HG03442 (cell line): ENCODE measurements around the gene OLIG1.

Experiments
- ATAC-seq: cut with Tn5 transposase; IDR thresholded peaks from one replicate; pipeline ENCODE4 v1.9.1; 2021; ENCODE audit warnings: mild to moderate bottlenecking, moderate library complexity; ENCODE audit not compliant: unreplicated experiment

OLIG1 gene, protein sequence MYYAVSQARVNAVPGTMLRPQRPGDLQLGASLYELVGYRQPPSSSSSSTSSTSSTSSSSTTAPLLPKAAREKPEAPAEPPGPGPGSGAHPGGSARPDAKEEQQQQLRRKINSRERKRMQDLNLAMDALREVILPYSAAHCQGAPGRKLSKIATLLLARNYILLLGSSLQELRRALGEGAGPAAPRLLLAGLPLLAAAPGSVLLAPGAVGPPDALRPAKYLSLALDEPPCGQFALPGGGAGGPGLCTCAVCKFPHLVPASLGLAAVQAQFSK

DNA sequence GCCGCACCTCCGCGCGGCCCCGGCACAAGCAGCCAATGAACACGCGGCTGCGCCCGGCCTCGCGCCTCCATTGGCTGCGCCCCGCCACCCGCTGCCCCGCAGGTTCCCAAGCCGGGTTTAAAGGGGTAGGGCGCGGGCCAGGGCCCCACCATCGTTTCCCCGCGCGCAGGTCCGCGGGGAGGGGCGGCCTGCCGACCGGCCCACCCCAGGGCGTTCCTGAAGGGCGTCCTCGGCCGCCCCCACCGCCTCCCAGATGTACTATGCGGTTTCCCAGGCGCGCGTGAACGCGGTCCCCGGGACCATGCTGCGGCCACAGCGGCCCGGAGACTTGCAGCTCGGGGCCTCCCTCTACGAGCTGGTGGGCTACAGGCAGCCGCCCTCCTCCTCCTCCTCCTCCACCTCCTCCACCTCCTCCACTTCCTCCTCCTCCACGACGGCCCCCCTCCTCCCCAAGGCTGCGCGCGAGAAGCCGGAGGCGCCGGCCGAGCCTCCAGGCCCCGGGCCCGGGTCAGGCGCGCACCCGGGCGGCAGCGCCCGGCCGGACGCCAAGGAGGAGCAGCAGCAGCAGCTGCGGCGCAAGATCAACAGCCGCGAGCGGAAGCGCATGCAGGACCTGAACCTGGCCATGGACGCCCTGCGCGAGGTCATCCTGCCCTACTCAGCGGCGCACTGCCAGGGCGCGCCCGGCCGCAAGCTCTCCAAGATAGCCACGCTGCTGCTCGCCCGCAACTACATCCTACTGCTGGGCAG is at the start of gene OLIG1:
TSS of gene OLIG1 (plus strand) at position 148 of the 750 bp plus-strand sequence. CDS start at position 254, 106 bp downstream.
- no peak for ATAC-seq

DNA sequence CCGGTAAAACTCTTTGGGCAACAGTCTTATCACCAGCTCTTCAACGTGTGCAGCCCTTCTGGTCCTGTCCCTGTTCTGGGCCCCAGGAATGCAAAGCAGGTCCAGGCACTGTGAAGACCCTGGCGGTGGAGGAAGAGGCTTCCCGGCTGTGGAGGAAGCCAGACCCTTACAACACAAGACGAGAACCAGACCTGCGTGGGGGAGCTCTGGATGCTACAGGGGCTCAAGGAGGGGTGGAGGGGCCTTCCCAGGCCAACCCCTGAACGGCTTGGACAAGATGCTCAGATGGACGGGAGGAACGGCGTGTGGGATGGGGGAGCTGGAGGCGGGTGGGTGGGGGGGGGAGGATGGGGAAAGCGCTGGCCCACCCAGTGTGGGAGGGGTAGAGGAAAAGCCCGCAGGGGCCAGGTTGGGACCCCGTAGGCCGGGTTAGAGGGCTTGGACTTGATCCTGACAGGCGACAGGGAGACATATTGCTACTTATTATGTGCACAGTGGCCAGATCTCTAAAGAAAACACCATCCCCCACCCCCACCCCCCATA is 49.3 kb upstream of the OLIG1 start:
- no peak for ATAC-seq

DNA sequence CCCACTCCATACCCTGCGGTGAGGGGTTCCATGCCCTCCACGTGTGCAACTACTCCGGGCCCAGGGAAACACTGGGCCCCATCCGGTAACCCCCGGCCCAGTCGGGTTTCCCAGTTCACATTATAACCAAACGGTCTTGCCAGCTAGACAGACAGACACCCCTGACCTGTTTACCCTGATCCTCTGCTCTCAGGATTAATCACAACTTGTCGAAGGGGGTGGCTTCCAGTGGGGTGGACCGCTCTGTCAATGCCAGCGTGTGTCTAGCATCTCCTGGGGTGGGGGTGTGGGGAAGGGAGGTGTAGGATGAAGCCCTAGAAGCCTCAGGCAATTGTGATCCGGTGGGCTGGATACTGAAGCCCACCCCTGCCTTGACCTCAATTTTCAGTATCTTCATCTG is 48.8 kb upstream of the OLIG1 start:
- no peak for ATAC-seq

DNA sequence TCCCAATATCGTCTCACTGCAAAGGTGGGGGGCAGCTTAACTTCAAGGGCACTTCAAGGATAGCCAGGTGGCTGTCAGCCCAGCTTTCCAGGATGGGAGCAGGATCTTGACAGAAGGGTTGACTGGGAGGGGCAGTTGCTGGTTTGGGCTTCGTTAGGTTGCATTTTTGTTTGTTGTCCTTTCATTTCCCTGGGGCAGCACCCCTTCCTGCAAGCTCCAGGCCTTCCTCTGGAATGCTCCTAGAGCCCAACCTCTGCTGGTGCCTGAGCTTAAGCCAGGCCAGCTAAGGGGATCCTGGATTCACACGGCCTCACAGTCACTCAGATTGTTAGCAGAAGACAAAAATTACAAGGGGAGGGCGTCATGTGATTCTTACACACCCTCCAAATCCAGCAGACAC is 48.3 kb upstream of the OLIG1 start:
- no peak for ATAC-seq

DNA sequence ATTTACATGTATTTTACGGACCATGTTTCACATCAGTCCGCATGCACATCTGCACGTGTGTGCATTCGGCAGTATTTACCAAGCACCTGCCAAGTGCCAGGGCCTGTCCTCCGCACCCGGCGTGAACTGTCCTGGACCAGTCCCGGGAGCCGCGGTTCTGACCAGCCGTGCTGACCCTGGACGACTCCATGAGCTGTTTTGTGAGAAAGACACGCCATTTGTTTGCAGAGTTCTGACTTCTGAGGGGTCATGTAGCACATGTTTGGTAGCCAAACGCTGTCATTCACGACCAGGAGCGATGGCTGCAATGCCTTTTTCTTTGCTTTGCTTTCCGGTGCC is 47.5 kb upstream of the OLIG1 start:
- ATAC-seq = no peak

DNA sequence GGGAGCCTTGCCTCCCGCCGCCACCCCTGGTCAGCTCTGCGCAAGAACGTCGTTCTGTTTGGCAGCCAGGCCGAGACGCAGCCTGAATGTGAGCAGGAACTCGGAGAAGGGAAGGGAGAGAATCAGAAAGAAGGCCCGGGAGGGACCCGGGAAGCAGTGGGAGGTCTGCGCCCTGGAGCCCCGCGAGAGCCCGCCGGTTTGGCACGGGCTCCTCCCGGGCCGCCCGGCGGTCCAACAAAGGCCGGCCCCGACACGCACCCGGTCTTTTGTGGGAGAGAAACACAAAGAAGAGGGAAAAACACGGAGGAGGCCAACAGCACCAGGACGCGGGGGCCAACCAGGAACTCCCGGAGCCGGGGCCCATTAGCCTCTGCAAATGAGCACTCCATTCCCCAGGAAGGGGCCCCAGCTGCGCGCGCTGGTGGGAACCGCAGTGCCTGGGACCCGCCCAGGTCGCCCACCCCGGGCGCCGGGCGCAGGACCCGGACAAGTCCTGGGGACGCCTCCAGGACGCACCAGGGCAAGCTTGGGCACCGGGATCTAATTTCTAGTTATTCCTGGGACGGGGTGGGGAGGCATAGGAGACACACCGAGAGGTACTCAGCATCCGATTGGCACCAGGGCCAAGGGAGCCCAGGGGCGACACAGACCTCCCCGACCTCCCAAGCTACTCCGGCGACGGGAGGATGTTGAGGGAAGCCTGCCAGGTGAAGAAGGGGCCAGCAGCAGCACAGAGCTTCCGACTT is 46.9 kb upstream of the OLIG1 start:
- ATAC-seq = no peak

DNA sequence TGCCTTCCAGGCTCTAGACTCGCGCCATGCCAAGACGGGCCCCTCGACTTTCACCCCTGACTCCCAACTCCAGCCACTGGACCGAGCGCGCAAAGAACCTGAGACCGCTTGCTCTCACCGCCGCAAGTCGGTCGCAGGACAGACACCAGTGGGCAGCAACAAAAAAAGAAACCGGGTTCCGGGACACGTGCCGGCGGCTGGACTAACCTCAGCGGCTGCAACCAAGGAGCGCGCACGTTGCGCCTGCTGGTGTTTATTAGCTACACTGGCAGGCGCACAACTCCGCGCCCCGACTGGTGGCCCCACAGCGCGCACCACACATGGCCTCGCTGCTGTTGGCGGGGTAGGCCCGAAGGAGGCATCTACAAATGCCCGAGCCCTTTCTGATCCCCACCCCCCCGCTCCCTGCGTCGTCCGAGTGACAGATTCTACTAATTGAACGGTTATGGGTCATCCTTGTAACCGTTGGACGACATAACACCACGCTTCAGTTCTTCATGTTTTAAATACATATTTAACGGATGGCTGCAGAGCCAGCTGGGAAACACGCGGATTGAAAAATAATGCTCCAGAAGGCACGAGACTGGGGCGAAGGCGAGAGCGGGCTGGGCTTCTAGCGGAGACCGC is 46.3 kb upstream of the OLIG1 start:
- no peak for ATAC-seq

DNA sequence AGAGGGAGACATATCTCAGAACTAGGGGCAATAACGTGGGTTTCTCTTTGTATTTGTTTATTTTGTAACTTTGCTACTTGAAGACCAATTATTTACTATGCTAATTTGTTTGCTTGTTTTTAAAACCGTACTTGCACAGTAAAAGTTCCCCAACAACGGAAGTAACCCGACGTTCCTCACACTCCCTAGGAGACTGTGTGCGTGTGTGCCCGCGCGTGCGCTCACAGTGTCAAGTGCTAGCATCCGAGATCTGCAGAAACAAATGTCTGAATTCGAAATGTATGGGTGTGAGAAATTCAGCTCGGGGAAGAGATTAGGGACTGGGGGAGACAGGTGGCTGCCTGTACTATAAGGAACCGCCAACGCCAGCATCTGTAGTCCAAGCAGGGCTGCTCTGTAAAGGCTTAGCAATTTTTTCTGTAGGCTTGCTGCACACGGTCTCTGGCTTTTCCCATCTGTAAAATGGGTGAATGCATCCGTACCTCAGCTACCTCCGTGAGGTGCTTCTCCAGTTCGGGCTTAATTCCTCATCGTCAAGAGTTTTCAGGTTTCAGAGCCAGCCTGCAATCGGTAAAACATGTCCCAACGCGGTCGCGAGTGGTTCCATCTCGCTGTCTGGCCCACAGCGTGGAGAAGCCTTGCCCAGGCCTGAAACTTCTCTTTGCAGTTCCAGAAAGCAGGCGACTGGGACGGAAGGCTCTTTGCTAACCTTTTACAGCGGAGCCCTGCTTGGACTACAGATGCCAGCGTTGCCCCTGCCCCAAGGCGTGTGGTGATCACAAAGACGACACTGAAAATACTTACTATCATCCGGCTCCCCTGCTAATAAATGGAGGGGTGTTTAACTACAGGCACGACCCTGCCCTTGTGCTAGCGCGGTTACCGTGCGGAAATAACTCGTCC is 45.5 kb upstream of the OLIG1 start:
- ATAC-seq = no peak

DNA sequence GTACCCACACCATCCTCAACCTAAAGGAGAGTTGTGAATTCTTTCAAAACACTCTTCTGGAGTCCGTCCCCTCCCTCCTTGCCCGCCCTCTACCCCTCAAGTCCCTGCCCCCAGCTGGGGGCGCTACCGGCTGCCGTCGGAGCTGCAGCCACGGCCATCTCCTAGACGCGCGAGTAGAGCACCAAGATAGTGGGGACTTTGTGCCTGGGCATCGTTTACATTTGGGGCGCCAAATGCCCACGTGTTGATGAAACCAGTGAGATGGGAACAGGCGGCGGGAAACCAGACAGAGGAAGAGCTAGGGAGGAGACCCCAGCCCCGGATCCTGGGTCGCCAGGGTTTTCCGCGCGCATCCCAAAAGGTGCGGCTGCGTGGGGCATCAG is 44.8 kb upstream of the OLIG1 start:
- ATAC-seq = no peak

DNA sequence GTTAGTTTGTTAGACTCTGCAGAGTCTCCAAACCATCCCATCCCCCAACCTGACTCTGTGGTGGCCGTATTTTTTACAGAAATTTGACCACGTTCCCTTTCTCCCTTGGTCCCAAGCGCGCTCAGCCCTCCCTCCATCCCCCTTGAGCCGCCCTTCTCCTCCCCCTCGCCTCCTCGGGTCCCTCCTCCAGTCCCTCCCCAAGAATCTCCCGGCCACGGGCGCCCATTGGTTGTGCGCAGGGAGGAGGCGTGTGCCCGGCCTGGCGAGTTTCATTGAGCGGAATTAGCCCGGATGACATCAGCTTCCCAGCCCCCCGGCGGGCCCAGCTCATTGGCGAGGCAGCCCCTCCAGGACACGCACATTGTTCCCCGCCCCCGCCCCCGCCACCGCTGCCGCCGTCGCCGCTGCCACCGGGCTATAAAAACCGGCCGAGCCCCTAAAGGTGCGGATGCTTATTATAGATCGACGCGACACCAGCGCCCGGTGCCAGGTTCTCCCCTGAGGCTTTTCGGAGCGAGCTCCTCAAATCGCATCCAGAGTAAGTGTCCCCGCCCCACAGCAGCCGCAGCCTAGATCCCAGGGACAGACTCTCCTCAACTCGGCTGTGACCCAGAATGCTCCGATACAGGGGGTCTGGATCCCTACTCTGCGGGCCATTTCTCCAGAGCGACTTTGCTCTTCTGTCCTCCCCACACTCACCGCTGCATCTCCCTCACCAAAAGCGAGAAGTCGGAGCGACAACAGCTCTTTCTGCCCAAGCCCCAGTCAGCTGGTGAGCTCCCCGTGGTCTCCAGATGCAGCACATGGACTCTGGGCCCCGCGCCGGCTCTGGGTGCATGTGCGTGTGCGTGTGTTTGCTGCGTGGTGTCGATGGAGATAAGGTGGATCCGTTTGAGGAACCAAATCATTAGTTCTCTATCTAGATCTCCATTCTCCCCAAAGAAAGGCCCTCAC is 44.2 kb upstream of the OLIG1 start, which contains the start of gene OLIG2:
TSS of gene OLIG2 (plus strand) at position 447 of the 954 bp plus-strand sequence. CDS start 928 bp downstream, outside the sequence.
- no peak for ATAC-seq

DNA sequence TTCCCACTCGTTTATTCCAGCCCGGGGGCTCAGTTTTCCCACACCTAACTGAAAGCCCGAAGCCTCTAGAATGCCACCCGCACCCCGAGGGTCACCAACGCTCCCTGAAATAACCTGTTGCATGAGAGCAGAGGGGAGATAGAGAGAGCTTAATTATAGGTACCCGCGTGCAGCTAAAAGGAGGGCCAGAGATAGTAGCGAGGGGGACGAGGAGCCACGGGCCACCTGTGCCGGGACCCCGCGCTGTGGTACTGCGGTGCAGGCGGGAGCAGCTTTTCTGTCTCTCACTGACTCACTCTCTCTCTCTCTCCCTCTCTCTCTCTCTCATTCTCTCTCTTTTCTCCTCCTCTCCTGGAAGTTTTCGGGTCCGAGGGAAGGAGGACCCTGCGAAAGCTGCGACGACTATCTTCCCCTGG is 43.5 kb upstream of the OLIG1 start:
- no peak for ATAC-seq

DNA sequence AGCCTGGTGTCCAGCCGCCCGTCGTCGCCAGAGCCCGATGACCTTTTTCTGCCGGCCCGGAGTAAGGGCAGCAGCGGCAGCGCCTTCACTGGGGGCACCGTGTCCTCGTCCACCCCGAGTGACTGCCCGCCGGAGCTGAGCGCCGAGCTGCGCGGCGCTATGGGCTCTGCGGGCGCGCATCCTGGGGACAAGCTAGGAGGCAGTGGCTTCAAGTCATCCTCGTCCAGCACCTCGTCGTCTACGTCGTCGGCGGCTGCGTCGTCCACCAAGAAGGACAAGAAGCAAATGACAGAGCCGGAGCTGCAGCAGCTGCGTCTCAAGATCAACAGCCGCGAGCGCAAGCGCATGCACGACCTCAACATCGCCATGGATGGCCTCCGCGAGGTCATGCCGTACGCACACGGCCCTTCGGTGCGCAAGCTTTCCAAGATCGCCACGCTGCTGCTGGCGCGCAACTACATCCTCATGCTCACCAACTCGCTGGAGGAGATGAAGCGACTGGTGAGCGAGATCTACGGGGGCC is 43.0 kb upstream of the OLIG1 start:
- no peak for ATAC-seq

DNA sequence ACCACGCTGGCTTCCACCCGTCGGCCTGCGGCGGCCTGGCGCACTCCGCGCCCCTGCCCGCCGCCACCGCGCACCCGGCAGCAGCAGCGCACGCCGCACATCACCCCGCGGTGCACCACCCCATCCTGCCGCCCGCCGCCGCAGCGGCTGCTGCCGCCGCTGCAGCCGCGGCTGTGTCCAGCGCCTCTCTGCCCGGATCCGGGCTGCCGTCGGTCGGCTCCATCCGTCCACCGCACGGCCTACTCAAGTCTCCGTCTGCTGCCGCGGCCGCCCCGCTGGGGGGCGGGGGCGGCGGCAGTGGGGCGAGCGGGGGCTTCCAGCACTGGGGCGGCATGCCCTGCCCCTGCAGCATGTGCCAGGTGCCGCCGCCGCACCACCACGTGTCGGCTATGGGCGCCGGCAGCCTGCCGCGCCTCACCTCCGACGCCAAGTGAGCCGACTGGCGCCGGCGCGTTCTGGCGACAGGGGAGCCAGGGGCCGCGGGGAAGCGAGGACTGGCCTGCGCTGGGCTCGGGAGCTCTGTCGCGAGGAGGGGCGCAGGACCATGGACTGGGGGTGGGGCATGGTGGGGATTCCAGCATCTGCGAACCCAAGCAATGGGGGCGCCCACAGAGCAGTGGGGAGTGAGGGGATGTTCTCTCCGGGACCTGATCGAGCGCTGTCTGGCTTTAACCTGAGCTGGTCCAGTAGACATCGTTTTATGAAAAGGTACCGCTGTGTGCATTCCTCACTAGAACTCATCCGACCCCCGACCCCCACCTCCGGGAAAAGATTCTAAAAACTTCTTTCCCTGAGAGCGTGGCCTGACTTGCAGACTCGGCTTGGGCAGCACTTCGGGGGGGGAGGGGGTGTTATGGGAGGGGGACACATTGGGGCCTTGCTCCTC is 42.3 kb upstream of the OLIG1 start:
- ATAC-seq = no peak

DNA sequence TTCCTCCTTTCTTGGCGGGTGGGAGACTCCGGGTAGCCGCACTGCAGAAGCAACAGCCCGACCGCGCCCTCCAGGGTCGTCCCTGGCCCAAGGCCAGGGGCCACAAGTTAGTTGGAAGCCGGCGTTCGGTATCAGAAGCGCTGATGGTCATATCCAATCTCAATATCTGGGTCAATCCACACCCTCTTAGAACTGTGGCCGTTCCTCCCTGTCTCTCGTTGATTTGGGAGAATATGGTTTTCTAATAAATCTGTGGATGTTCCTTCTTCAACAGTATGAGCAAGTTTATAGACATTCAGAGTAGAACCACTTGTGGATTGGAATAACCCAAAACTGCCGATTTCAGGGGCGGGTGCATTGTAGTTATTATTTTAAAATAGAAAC is 41.7 kb upstream of the OLIG1 start:
- ATAC-seq = no peak

DNA sequence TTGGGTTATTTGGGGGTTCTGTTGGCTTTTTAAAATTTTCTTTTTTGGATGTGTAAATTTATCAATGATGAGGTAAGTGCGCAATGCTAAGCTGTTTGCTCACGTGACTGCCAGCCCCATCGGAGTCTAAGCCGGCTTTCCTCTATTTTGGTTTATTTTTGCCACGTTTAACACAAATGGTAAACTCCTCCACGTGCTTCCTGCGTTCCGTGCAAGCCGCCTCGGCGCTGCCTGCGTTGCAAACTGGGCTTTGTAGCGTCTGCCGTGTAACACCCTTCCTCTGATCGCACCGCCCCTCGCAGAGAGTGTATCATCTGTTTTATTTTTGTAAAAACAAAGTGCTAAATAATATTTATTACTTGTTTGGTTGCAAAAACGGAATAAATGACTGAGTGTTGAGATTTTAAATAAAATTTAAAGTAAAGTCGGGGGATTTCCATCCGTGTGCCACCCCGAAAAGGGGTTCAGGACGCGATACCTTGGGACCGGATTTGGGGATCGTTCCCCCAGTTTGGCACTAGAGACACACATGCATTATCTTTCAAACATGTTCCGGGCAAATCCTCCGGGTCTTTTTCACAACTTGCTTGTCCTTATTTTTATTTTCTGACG is 41.1 kb upstream of the OLIG1 start:
- ATAC-seq = no peak

DNA sequence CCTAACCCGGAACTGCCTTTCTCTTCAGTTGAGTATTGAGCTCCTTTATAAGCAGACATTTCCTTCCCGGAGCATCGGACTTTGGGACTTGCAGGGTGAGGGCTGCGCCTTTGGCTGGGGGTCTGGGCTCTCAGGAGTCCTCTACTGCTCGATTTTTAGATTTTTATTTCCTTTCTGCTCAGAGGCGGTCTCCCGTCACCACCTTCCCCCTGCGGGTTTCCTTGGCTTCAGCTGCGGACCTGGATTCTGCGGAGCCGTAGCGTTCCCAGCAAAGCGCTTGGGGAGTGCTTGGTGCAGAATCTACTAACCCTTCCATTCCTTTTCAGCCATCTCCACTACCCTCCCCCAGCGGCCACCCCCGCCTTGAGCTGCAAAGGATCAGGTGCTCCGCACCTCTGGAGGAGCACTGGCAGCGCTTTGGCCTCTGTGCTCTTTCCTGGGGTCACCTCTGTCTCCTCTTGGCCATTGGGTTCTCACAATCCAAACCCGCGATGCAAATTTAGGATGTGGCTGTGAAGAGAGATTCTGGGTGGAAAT is 40.5 kb upstream of the OLIG1 start:
- no peak for ATAC-seq

DNA sequence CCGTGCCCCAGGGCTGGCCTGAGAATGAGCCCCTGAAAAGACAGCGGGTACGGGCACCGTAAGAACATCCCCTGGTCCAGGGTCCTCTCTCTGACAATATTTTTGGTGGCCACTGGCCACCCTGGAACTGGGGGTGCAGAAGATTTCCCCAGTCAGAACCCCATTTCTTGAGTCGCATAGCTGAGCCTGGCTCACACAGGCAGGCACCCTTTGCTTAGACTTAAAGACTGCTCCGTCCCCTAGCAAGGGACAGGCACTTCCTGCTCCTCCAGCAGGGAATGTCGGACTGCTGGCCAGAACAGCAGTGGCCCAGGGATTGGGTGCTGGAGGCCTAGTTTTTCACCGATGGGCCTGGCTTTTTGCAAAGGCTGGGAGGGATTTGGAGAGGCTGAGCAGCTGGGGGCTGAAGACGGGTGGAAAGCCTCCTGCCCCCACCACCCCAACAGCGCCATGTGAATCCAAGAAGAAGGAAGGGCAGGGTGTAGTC is 39.9 kb upstream of the OLIG1 start:
- ATAC-seq = no peak
